ENCODE measurements around the gene RNPEP. TPM values are rescaled to one million over a fixed set of nuclear protein-coding genes. Genes with fewer than 3 reads are reported as not detected.
A peak's percentile ranks its signal among the peaks of the same experiment; 100 is the strongest.

RNPEP gene
- total and polyA plus RNA-seq, 2 of the 13 experiments (the other 11 are each of a cell fraction or from before 2014, with no cell fraction given), result 20.6 to 38.4 TPM

DNA sequence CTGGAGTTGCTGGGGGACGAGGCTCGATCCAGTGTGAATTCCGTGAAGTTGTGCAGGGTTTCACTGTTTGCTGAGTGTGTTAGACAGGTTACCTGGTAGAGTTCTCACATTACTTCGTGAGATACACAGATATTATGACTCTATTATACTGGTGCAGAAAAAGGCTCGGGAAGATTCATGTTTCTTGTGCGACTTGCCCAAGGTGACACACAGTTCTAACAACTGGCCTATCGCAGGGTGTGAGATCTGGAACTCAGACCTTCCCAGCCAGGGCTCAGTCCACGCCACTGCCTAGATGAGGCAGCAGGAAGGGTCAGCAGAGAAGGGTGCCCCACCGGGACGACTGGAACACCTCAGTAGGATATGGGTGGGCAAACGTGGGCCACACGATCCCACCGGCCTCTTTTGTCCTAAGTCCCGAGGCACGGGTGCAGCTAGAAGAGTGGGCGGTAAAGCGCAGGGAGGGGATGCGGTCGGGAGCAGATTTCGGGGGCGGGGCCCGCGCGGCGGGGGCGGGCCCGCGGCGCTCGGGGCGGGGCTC, 296 bp upstream of the RNPEP start:
- CTCF ChIA-PET (ENCODE audit: low intra/inter-chr PET ratio, low total read pairs), result no interaction called here
- Histone ChIP-seq H3K27ac (ENCODE audit: extremely low read length, insufficient read depth, low read length) (no peak overlapping the region), H3K4me1 (ENCODE audit: insufficient read depth, low read length) (peaks cover 26% of the 10 kb centered on the region), H3K27me3 (ENCODE audit: control insufficient read depth in 1 of 2, insufficient read depth in 2 of 2, low read length in 2 of 2) (no peaks in the 10 kb centered on the region; a peak in 1 of 5 replicates), H3K9ac (ENCODE audit: insufficient read depth, low read depth, low read length) (peak overlapping the region; percentile 93), H3K9me3 (ENCODE audit: low read length) (no peaks in the 10 kb centered on the region), H3K36me3 (replicated peaks in 1 of 2; ENCODE audit: control insufficient read depth in 1 of 2, insufficient read depth in 2 of 2, low read length in 2 of 2) (peaks cover 0 to 5% of the 10 kb centered on the region in 2 experiments; a peak in 1 of 5 replicates), H2AFZ (ENCODE audit: low read length) (no peak overlapping the region), H3K4me3 (replicated peaks in 1 of 3; ENCODE audit: insufficient read depth in 1 of 3, low read depth in 2 of 3, low read length in 3 of 3) (peak overlapping the region; percentile 74 to 91 (median 79)), H4K20me1 (ENCODE audit: insufficient read depth, low read length) (no peaks in the 10 kb centered on the region), H3K4me2 (ENCODE audit: low read depth, low read length) (peak overlapping the region; percentile 92), H3K79me2 (ENCODE audit: insufficient read depth, low read length) (peaks cover 30% of the 10 kb centered on the region)
- POLR2A ChIA-PET, result interaction anchor here (0.9 to 1.9 kb wide), 5 partner anchors 28 to 104 kb away, joined by 3 to 7 read pairs (median 5); partner anchors contain the start of gene ELF3
- in situ Hi-C loops (cut with HindIII; ENCODE audit: extremely low pct_ligation_motif_present, low pct_unique_long_range_greater_than_20kb), result no loop called here
- no TSS peak for BruUV-seq (replicated peaks)
- peak; percentile 37 for ATAC-seq
- no peak for FAIRE-seq
- DNase-seq (ENCODE audit: low spot score), result no peak
- intact Hi-C loops (cut with micrococcal nuclease; ENCODE audit: unreplicated experiment), result loop anchor here (5.0 kb wide), 1 partner anchor 95 kb away; the partner anchor contains the start of gene SHISA4
- 2% methylated on average over 11 of the region's 31 CpGs for WGBS (ENCODE audit: low lambda C conversion rate)
- 0 out of 2 replicates have a peak, but pooled peaks have one; percentile 11 for TF ChIP-seq RFXAP (CRISPR knock-in tag; IDR thresholded peaks at IDR 0.05; ENCODE audit: borderline replicate concordance)
- peak; percentile 13; the same call in 1 of the 2 replicates for TF ChIP-seq SP5 (CRISPR knock-in tag; IDR thresholded peaks at IDR 0.05; ENCODE audit: borderline replicate concordance, low read depth)
- TF ChIP-seq ZNF703 (CRISPR knock-in tag; IDR thresholded peaks at IDR 0.05; ENCODE audit: borderline replicate concordance), result 0 out of 2 replicates have a peak, but pooled peaks have one; percentile 7
- TF ChIP-seq ZBTB42 (CRISPR knock-in tag; IDR thresholded peaks at IDR 0.05), result no peak
- TF ChIP-seq ZBTB3 (CRISPR knock-in tag; IDR thresholded peaks at IDR 0.05; ENCODE audit: borderline replicate concordance, low read depth), result no peak
- TF ChIP-seq RXRB (CRISPR knock-in tag; IDR thresholded peaks at IDR 0.05; ENCODE audit: borderline replicate concordance), result 0 out of 2 replicates have a peak, but pooled peaks have one; percentile 7
- no peak for TF ChIP-seq NFIB (CRISPR knock-in tag; IDR thresholded peaks at IDR 0.05; ENCODE audit: borderline replicate concordance)
- no peak for TF ChIP-seq MTF1 (CRISPR knock-in tag; IDR thresholded peaks at IDR 0.05)
- no peak for TF ChIP-seq ZSCAN25 (CRISPR knock-in tag; IDR thresholded peaks at IDR 0.05)
- 0 out of 2 replicates have a peak, but pooled peaks have one; percentile 28 for TF ChIP-seq ZMYM3 (CRISPR knock-in tag; IDR thresholded peaks at IDR 0.05)
- TF ChIP-seq GZF1 (CRISPR knock-in tag; IDR thresholded peaks at IDR 0.05), result peak; percentile 11; the same call in 1 of the 2 replicates
- TF ChIP-seq JUND (CRISPR knock-in tag; IDR thresholded peaks at IDR 0.05), result no peak
- TF ChIP-seq, protein P1, sequence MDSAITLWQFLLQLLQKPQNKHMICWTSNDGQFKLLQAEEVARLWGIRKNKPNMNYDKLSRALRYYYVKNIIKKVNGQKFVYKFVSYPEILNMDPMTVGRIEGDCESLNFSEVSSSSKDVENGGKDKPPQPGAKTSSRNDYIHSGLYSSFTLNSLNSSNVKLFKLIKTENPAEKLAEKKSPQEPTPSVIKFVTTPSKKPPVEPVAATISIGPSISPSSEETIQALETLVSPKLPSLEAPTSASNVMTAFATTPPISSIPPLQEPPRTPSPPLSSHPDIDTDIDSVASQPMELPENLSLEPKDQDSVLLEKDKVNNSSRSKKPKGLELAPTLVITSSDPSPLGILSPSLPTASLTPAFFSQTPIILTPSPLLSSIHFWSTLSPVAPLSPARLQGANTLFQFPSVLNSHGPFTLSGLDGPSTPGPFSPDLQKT (CRISPR knock-in tag; IDR thresholded peaks at IDR 0.05; ENCODE audit: borderline replicate concordance), result no peak
- 0 out of 2 replicates have a peak, but pooled peaks have one; percentile 3 for TF ChIP-seq ZNF749 (CRISPR knock-in tag; IDR thresholded peaks at IDR 0.05; ENCODE audit: borderline replicate concordance)
- 0 out of 2 replicates have a peak, but pooled peaks have one; percentile 4 for TF ChIP-seq ZNF331 (CRISPR knock-in tag; IDR thresholded peaks at IDR 0.05)

All from HepG2 (cell line).